Activated CD4-positive, alpha-beta T cell treated with anti-CD3 and anti-CD28 coated beads for 4 hours (primary cell): Measurements from ENCODE around the gene GSX1.
A peak's percentile ranks its signal among the peaks of the same experiment; 100 is the strongest.
"Not testable (repeated sequence)": the region's sequence is repeated elsewhere in the genome, so short reads cannot be mapped to it uniquely, and the experiment has no call there.

ENCODE experiments used
- DNase-seq, 2 donors: peaks; one replicate each; pipeline ENCODE4 v3.0.0-alpha.2; 2020

Gene GSX1

DNA sequence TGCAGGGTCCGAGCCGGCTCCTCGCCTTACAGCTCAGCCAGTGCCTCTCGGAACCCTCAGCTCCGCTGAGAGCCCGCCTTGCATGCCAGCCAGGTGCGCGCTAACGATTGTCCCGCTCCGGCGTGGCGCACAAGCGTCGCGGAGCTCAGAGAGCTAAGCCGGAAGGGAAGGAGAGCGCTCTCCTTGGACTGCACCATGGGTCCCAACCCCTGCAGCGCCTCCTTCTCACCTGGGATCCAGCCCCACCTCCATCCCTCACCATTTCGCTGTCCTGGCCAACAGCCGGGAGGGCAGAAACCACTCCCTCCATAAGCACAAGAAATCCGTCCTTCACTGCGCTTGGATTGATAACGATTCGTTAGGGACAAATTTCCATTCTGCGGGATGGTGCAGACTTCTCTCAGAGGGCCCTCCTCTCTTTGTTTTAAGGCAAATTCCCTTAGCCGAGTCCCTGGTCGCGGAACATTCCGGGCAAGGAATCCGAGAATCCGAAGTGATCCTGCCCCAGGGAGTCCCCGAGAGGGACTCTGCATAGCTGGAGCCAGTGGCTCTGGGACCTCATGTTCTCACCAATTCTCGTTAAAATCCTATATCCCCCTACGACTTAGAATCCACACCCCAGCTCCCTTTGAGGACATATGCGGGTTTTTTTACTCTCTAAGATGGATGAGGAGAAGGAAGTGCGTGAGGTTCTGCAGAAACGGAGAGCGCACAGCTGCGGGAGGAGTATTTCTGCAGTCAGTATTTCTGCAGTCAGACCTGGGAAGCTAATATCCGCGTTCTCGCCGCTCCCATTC is 2.8 kb downstream of the GSX1 start:
- DNase-seq = no peak

DNA sequence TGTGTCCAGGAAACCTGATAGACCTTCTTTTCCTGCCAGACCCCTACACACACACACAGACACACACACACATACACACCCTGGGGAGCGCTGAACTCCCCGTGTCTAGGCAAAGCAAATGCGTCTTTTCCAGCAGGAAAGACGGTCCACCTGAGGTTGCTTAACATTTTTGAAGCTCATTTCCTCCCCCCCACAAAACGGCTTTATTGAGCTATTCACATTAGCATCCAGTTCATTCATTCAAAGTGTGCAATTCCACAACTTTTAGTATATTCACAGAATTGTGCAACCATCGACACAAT is 3.4 kb downstream of the GSX1 start:
- DNase-seq = no peak

DNA sequence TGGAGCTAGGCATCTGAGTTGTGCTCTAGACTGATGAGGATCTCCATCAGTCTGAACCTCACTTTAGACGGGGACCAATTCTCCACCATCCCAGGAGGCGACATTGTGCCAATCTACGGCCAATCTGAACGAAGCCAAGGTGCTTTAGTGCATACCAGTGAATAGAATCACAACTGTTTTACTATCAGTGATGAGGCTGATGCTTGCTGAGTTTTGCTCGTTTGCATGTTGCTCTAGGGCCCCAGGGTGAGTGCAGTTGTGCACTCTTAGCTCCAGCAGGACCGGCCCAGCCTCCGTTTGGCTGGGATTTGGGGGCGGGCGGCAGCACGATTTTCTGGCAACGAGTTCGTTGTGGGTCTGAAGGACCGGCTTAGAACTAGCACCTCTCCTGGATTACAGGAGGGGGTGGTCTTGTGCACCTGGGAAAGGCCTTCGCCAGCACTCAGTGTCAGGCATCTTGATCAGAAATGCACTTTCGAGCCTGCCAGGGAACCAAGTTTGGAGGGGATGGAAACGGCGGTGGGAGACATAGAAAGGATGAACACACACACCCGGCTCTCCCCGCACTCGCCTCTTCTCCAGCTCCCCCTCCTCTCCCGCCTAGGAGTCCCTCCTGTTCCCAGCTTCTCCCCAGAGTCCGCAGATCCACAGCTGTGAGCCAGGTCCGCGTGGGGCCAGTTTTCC is 4.4 kb downstream of the GSX1 start:
- DNase-seq = no peak

- no peak for DNase-seq
Observed at GRCh38 chr13:27797228-27797624, 4.9 kb downstream of the GSX1 start.

DNA sequence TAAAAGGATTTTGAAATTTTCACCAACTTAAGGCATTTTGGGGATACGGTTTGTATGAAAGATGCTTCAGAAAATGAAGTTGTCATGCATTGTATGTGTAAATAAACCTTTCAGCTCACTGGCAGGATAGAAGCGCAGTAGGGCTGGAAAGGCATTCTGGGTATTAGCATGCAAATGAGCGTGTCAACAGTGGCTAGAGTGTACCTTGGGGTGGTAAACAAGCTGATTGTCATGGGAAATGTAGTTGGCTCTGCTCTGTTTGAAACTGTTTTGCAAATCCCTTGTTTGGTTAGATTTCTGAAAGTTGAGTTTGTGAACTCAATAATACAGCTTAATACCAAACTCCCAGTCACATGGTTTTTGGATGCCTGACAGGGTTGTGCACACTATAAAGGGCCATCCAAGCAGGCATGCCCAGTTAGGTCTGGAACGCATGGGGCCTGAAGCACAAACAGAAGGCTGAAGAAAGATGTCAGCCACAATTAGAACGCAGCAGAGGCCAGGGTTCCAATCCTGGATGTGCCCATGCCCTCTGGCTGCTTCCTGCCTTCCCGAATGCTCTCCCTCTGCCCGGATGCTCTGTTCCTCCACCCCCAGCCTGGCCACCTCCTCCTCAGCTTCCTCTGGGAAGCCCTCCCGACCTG is 14.6 kb downstream of the GSX1 start:
- DNase-seq = no peak

DNA sequence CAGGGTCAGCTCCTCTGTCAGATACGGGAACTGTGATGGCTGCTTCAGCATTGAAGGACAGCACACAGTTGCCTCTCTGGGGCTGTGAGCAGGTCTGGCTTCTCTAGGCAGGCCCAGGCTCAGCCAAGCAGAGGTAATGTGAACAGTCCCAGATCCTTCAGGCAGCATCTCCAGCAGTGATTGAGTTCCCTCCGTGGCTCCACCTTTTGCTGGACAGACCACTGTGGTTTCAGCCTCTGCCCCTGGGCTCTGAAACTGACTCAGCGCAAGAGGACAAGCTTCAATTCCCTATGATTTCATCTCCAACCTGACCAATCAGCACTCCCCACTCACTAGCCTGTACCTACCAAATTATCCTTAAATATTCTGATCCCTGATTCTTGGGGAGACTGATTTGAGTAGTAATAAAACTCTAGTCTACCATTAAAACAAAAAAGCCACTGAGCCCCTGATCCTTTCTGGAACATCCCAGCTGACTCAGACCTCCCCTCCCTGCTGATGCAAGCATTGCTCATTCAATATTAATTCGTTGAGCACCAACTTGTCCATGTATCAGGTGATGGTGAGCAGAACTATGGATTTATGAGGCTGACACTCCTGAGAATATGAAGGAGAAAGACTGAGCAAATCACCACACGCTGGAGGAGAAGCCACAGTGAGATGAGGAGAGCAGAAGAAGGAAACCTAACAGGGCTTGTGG is 16.7 kb downstream of the GSX1 start:
- no peak for DNase-seq

DNA sequence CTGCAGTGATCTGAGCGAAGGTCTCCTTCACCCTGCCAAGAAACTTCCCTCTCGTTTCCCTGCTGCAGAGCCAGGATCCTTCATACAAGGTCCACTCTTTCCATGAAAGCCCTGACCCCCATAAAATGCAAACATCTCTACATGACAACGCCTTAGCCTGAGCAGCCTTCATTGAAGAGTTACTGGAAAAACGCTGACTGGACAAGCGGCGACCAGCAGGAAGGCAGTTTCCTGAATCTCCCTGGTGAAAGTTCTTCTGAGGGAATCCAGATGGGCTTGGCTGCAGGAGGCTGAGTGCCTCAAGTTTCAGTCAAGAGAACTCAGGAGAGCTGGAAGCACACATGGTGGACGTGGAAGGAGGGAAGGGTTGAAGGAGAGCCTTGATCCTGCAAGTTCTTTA is 17.7 kb downstream of the GSX1 start:
- DNase-seq = no peak

GRCh38 chr13:27810461-27810860 is 18.2 kb downstream of the GSX1 start:
- DNase-seq = no peak

DNA sequence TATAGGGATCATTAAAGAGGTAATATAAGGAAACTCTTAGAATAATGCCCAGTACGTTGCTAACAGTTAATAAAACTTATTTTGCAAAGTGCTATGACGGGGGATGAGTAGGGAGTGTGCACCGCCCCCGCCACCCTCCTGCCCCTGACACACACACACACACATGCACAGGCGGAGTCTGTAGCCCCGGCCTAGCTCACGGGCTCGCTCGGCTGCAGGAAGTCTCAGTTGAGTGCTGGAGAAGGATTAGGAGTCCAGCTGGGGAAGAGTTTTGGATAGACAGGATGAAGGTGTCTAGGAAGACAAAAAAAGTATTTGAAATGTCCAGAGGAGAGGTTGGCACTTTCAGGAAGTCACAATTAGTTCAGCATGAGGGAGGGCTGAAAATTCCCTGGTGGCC is 21.5 kb downstream of the GSX1 start:
- no peak for DNase-seq

DNA sequence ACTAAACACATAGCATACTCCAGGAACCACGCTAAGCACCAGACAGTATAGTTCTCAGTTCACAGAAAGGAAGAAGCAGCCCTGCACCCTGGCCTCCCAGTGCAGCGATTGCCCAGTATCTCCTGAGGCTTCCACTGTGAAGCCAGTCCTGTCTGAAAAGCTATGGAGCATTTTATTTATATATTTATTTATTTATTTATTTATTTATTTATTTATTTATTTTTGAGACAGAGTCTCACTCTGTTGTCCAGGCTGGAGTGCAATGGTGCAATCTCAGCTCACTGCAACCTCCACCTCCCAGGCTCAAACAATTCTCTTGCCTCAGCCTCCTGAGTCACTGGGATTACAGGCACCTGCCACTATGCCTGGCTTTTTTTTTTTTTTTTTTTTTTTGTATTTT is 25.5 kb downstream of the GSX1 start:
- not testable (repeated sequence) for DNase-seq

GRCh38 chr13:27820524-27821482 is 28.5 kb downstream of the GSX1 start:
- DNase-seq = no peak

DNA sequence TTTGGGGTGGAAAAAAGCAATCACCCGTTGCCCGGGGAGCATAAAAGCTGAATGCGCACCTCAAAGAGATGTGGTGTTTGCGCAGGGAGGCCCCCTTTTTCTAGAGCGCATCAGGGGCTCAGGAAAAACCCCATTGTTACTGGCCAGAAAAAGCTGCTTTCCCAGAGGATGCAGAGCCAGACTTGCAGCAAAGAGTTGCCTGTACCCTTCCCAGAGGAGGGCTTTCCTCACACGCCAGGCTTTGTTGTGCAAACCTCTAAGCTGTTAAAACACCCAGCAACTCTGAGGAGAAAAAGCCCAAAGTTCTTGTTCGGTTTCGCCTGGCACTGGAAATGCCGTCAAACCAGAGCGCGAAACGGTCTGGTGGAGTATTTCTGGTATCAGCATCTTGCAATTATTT is 29.3 kb downstream of the GSX1 start:
- no peak for DNase-seq

- DNase-seq = no peak
Observed at GRCh38 chr13:27822258-27822872, 30.1 kb downstream of the GSX1 start.

GRCh38 chr13:27822873-27823311 is 30.6 kb downstream of the GSX1 start:
- DNase-seq = no peak

DNA sequence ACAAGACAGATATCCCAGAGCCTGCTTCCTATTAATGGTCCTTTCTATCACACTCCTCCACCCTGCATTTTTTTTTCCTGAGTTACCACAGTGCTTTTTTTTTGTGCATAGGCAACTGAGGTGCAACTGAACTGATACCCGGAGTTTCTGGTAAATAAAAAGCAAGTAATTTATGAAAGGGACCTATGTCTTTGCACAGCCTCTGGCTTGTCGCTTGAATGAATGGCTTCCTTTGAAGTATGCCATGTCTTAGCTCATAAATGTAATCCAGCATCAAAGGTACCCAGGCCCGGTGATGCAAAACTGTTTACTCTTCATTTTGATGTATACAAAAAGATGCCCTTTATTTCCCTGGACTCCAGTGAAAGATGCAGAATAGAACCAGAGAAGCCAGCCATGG is 31.8 kb downstream of the GSX1 start:
- DNase-seq = no peak

DNA sequence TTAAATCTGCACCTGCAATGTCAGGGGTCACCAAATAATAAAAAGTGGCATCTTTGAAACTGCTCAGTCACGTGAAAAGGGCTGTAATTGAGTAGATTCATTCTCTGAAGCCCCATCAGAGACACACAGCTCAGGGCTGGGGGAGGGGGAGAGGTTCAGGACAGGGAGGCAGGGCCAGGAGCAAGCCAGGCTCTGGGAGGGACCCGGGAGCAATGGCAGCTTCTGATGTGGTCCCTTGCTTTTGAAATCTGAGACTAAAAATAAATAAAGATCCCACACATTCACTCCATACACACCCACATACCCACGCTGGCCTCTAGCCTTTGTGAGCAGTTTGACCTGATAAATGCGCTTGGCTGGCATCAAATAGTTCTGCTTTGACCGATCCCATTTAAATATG is 32.8 kb downstream of the GSX1 start:
- no peak for DNase-seq

- peak; percentile 45 to 68 for DNase-seq
Observed at GRCh38 chr13:27826379-27827353, 34.4 kb downstream of the GSX1 start.

- no peak for DNase-seq
Observed at GRCh38 chr13:27827646-27828045, 35.4 kb downstream of the GSX1 start.

DNA sequence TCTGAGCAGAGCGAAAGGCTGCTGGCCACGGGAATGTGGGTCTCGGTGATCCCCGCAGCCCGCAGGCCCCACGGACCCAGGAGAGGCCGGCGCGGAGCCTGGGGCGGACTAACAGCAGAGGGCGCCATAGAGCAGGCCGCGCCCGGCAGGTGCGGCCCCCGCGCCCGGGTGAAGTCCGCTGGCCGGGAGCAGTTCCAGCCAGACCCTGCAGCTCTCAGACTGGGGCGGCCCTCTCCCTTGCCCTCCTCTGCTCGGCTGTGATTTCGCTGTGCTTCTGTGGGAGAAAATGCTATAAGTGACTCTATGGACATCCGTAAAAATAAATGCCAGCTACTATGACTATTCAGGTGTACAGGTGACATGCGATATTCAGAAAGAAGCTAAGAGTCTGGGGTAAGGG is 37.7 kb downstream of the GSX1 start:
- DNase-seq = peak; percentile 44 to 53

GRCh38 chr13:27833206-27833605 is 40.9 kb downstream of the GSX1 start:
- no peak for DNase-seq

DNA sequence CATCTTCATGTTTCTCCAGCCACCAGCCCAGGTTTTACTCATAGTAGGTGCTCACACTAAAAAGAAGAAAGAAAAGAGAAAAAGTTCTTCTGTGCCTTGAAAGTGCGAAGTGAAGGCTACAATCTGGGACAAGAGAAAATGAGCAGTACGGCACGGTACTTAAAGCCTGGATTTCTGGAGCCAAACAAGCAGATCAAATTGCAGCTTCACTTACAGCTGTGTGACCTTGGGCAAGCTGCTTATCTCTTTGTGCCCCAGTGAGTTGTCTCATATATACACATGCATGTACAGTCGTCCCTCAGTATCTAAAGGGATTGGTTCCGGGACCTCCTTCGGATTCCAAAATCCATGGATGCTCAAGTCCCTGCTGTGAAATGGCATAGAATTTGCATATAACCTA is 41.8 kb downstream of the GSX1 start:
- DNase-seq = no peak
